Measurements from ENCODE around the gene RXRG.

GRCh38 chr1:165376041-165376810 lies 68.7 kb downstream of the RXRG start:
- TF ChIP-seq CTCF (conservative IDR thresholded peaks at IDR 0.05; ENCODE audit: low read depth, low read length) (no peak), EZH2 (IDR thresholded peaks at IDR 0.05; ENCODE audit: low read length, unreplicated experiment) (no peak), EZH2phosphoT487 (IDR thresholded peaks at IDR 0.05; ENCODE audit: borderline replicate concordance, low read length) (no peak)
